ENCODE data around the gene AGBL4.

GRCh38 chr1:49626472-49626871 lies 397.3 kb downstream of the AGBL4 start:
- TF ChIP-seq, protein P1, sequence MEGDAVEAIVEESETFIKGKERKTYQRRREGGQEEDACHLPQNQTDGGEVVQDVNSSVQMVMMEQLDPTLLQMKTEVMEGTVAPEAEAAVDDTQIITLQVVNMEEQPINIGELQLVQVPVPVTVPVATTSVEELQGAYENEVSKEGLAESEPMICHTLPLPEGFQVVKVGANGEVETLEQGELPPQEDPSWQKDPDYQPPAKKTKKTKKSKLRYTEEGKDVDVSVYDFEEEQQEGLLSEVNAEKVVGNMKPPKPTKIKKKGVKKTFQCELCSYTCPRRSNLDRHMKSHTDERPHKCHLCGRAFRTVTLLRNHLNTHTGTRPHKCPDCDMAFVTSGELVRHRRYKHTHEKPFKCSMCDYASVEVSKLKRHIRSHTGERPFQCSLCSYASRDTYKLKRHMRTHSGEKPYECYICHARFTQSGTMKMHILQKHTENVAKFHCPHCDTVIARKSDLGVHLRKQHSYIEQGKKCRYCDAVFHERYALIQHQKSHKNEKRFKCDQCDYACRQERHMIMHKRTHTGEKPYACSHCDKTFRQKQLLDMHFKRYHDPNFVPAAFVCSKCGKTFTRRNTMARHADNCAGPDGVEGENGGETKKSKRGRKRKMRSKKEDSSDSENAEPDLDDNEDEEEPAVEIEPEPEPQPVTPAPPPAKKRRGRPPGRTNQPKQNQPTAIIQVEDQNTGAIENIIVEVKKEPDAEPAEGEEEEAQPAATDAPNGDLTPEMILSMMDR (IDR thresholded peaks at IDR 0.05): no peak
- no peak for TF ChIP-seq POLR2A (IDR thresholded peaks at IDR 0.05)
